ENCODE data around the gene CCDC39.
"Not testable (repeated sequence)": the region's sequence is repeated elsewhere in the genome, so short reads cannot be mapped to it uniquely, and the experiment has no call there.

The CCDC39 gene

GRCh38 chr3:180624714-180625113 lies 54.6 kb downstream of the CCDC39 start:
- no peak for DNase-seq (ENCODE audit: low read depth)

- peak; percentile 9 for DNase-seq (ENCODE audit: low read depth)
Observed at GRCh38 chr3:180619723-180620122, 59.6 kb downstream of the CCDC39 start.

- not testable (repeated sequence) for DNase-seq (ENCODE audit: low read depth)
Observed at GRCh38 chr3:180618563-180618962, 60.7 kb downstream of the CCDC39 start.

- DNase-seq (ENCODE audit: low read depth), result peak; percentile 7
Observed at GRCh38 chr3:180617049-180617448, 62.2 kb downstream of the CCDC39 start.

- DNase-seq (ENCODE audit: low read depth), result no peak
Observed at GRCh38 chr3:180615954-180616353, 63.3 kb downstream of the CCDC39 start.

- DNase-seq (ENCODE audit: low read depth), result no peak
Observed at GRCh38 chr3:180612364-180612763, 66.9 kb downstream of the CCDC39 start.

- no peak for DNase-seq (ENCODE audit: low read depth)
Observed at GRCh38 chr3:180611006-180611405, 68.3 kb downstream of the CCDC39 start.

- peak; percentile 94 for DNase-seq (ENCODE audit: low read depth)
Observed at GRCh38 chr3:180601688-180602666, 77.3 kb downstream of the CCDC39 start, which contains the start of gene TTC14. Gene TTC14, plus strand, starts transcription at chr3:180602163. Its CDS starts 99 bp downstream, at chr3:180602262.

- DNase-seq (ENCODE audit: low read depth), result no peak
Observed at GRCh38 chr3:180600473-180600872, 78.8 kb downstream of the CCDC39 start.

- DNase-seq (ENCODE audit: low read depth), result no peak
Observed at GRCh38 chr3:180595559-180595935, 83.7 kb downstream of the CCDC39 start.

- DNase-seq (ENCODE audit: low read depth), result peak; percentile 64
Observed at GRCh38 chr3:180594631-180595558, 84.4 kb downstream of the CCDC39 start.

- DNase-seq (ENCODE audit: low read depth), result not testable (repeated sequence)
Observed at GRCh38 chr3:180593631-180594030, 85.7 kb downstream of the CCDC39 start.

GRCh38 chr3:180590396-180590795 lies 88.9 kb downstream of the CCDC39 start:
- no peak for DNase-seq (ENCODE audit: low read depth)

- no peak for DNase-seq (ENCODE audit: low read depth)
Observed at GRCh38 chr3:180580934-180581333, 98.4 kb downstream of the CCDC39 start.

GRCh38 chr3:180575571-180575970 lies 103.7 kb downstream of the CCDC39 start:
- DNase-seq (ENCODE audit: low read depth), result no peak

GRCh38 chr3:180571831-180572598 lies 107.3 kb downstream of the CCDC39 start:
- DNase-seq (ENCODE audit: low read depth), result no peak

- no peak for DNase-seq (ENCODE audit: low read depth)
Observed at GRCh38 chr3:180570238-180570637, 109.1 kb downstream of the CCDC39 start.

GRCh38 chr3:180564676-180565075 lies 114.6 kb downstream of the CCDC39 start:
- no peak for DNase-seq (ENCODE audit: low read depth)

All from iris pigment epithelial cell (primary cell).